Loucy (cell line): ENCODE measurements around the gene GDPD5.

Experiments used
- H2AFZ ChIP-seq: fragments of 200-600 bp; sonication (generic); 2 replicates; pipeline ENCODE4 v1.6.0; 2016; ENCODE audit warnings: antibody characterized with exemption, mild to moderate bottlenecking, low read length, moderate library complexity
- H3F3A ChIP-seq: fragments of 200-600 bp; 2 replicates; pipeline ENCODE4 v1.6.0; 2016; ENCODE audit warnings: antibody characterized with exemption, low read depth, mild to moderate bottlenecking
- H3K27me3 ChIP-seq: fragments of 200-600 bp; sonication (generic); 2 replicates; pipeline ENCODE4 v1.6.1; 2014; ENCODE audit warnings: low read length, mild to moderate bottlenecking; ENCODE audit not compliant: insufficient read depth, poor library complexity, severe bottlenecking
- H3K36me3 ChIP-seq: fragments of 200-600 bp; sonication (generic); 2 replicates; pipeline ENCODE4 v1.6.1; 2016; ENCODE audit warnings: low read length; ENCODE audit not compliant: insufficient read depth
- H3K4me1 ChIP-seq: fragments of 200-600 bp; sonication (generic); 2 replicates; pipeline ENCODE4 v1.5.1; 2014; ENCODE audit warnings: low read length, mild to moderate bottlenecking; ENCODE audit not compliant: insufficient read depth, poor library complexity, severe bottlenecking
- H3K4me2 ChIP-seq: fragments of 200-600 bp; sonication (generic); 2 replicates; pipeline ENCODE4 v1.6.0; 2014; ENCODE audit warnings: antibody characterized with exemption, low read length, low read depth, mild to moderate bottlenecking; ENCODE audit not compliant: poor library complexity, severe bottlenecking
- H3K4me3 ChIP-seq: fragments of 200-600 bp; sonication (generic); 2 replicates; pipeline ENCODE4 v1.5.1; 2014; ENCODE audit warnings: low read length, mild to moderate bottlenecking, mixed read lengths; ENCODE audit not compliant: poor library complexity, severe bottlenecking
- H3K79me2 ChIP-seq: fragments of 200-600 bp; sonication (generic); 2 replicates; pipeline ENCODE4 v1.6.1; 2014; ENCODE audit warnings: low read length; ENCODE audit not compliant: insufficient read depth
- H3K9ac ChIP-seq: fragments of 200-600 bp; sonication (generic); 2 replicates; pipeline ENCODE4 v1.6.0; 2014; ENCODE audit warnings: mild to moderate bottlenecking, low read depth, low read length, moderate library complexity; ENCODE audit not compliant: poor library complexity, severe bottlenecking
- H3K9me2 ChIP-seq: fragments of 200-600 bp; sonication (generic); replicated peaks from 2 replicates; pipeline ENCODE4 v1.6.1; 2016; ENCODE audit warnings: low read depth, low read length, mixed read lengths
- H3K9me3 ChIP-seq: fragments of 200-600 bp; sonication (generic); 2 replicates; pipeline ENCODE4 v1.6.1; 2014; ENCODE audit warnings: mild to moderate bottlenecking, antibody characterized with exemption, low read length, low read depth; ENCODE audit not compliant: insufficient read depth
- H4K20me1 ChIP-seq: fragments of 200-600 bp; sonication (generic); 2 replicates; pipeline ENCODE4 v1.6.0; 2014; ENCODE audit warnings: antibody characterized with exemption, low read length, mild to moderate bottlenecking; ENCODE audit not compliant: insufficient read depth, poor library complexity, severe bottlenecking
- EZH2phosphoT487 ChIP-seq: fragments of 200-600 bp; IDR thresholded peaks from 2 replicates; pipeline ENCODE4 v1.6.1; 2018; ENCODE audit warnings: antibody characterized with exemption, mild to moderate bottlenecking, moderate library complexity, borderline replicate concordance
- TF ChIP-seq, protein P1 (sequence below): fragments of 200-600 bp; sonication (generic); conservative IDR thresholded peaks from 2 replicates; pipeline ENCODE4 v1.5.1; 2014; ENCODE audit warnings: mild to moderate bottlenecking, antibody characterized with exemption, low read length

The GDPD5 gene

DNA sequence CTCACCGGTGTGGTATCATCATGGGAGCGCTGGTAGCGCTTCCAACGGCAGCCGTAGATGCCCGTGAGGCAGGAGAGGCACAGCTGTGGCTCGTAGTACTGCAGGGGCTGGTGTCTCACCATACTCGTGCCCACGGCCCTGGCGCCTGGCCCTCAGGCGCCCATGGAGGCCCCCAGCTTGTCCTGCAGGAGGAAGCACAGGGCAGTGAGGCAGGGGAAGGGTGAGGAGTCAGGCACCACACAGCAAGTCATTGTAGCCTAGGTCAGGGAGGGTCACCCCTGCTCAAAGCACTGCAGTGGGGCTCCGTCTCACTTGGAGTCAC lies 48.2 kb downstream of the GDPD5 start:
- H3K79me2 ChIP-seq, result no peaks in the 10 kb centered on the region
- H3F3A ChIP-seq, result no peaks in the 10 kb centered on the region
- no peaks in the 10 kb centered on the region for H3K9me2 ChIP-seq
- H4K20me1 ChIP-seq, result no peaks in the 10 kb centered on the region
- H3K4me1 ChIP-seq, result peaks cover 27% of the 10 kb centered on the region
- H3K9ac ChIP-seq, result no peak overlapping the region
- H2AFZ ChIP-seq, result no peak overlapping the region
- no peak for TF ChIP-seq EZH2phosphoT487
- TF ChIP-seq, protein P1, sequence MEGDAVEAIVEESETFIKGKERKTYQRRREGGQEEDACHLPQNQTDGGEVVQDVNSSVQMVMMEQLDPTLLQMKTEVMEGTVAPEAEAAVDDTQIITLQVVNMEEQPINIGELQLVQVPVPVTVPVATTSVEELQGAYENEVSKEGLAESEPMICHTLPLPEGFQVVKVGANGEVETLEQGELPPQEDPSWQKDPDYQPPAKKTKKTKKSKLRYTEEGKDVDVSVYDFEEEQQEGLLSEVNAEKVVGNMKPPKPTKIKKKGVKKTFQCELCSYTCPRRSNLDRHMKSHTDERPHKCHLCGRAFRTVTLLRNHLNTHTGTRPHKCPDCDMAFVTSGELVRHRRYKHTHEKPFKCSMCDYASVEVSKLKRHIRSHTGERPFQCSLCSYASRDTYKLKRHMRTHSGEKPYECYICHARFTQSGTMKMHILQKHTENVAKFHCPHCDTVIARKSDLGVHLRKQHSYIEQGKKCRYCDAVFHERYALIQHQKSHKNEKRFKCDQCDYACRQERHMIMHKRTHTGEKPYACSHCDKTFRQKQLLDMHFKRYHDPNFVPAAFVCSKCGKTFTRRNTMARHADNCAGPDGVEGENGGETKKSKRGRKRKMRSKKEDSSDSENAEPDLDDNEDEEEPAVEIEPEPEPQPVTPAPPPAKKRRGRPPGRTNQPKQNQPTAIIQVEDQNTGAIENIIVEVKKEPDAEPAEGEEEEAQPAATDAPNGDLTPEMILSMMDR, result no peak
- no peaks in the 10 kb centered on the region for H3K36me3 ChIP-seq
- H3K4me2 ChIP-seq, result no peak overlapping the region
- no peak overlapping the region for H3K4me3 ChIP-seq
- no peaks in the 10 kb centered on the region for H3K27me3 ChIP-seq
- no peaks in the 10 kb centered on the region for H3K9me3 ChIP-seq

DNA sequence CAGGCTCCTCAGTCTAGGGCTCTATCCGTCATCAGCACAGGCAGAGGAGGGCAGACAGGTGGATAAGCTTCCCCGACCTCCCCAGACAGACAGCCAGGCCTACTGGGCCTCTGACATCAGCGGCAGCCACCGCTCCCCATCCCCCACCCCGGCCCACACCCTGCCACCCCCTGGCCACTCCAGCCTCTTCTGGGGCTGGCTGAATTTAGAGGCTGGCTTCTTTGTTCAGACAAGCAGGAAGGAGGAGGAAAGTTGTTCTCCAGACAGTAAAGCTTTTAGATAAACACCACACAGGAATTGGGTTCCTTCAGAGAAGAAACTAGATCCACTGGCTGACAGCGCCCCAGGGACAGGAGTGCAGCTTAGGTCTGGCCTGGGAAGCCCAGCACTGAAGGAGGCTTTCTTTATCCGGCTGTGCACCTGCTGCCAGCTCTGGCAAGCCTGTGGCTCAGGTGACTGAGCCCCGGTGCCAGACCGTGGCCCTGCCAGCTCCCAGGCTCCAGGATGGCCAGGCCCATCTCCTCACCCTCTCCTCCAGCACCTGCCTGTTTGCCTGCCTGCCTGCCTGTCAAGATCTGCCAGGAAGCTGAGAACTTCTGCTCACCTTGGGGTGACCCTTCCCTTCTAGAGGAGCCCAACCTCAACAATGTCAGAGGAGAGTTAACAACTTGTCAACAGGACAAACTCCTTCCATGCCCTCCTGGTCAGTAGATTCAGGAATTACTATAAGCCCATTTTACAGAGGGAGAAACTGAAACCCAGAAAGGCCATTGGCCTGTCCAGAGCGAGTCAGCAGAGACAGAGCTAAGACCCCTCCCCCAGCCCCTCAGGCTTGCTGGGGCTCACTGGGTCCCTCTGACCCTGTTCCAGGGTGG lies 48.8 kb downstream of the GDPD5 start:
- H4K20me1 ChIP-seq, result no peaks in the 10 kb centered on the region

DNA sequence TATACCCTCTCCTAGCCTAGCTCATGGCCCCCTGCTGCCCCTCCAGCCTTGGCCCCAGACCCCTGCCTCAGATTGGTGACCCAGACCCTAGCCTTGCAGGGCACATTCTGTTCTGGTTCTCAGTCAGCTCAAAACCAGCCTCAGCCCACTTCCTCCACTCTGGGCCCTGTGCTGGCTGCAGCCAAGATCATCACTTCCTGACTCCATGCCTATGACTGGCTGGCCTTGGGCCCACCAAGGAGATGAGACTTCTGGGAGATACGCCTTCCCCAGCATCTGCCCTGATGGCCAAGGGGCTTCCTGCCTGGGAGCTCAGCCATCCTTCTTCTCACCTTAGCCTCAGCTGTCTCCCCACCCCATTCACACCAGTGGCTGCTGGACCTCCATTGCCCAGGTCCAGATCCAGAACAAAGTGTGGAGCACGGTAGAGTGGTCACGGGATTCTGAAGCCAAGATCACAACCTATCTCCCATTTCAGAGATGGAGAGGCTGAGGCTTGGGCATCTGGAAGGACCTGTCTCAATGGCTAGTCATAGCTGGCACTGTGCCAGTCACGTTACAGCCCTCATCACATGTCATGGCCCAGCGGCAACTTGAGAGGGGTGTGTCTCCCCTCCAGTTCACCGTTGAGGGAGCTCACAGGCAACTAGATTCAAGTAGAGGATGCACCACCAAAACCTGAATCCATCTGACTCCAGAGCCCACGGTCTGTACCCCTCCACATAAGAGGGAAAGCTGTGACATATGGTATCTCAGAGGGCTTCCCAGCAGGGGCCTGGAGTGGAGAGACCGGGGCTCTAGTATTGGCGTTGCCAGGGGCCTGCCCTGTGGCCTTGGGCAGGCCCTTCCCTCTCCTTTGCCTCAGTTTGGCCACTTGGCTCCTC lies 49.7 kb downstream of the GDPD5 start:
- Histone ChIP-seq H3K4me1 (peaks cover 27% of the 10 kb centered on the region), H3K27me3 (no peaks in the 10 kb centered on the region), H3K36me3 (no peaks in the 10 kb centered on the region), H3K9me2 (no peaks in the 10 kb centered on the region), H3K4me3 (peak overlapping the region; percentile 32), H3K4me2 (peak overlapping the region; percentile 63), H4K20me1 (no peaks in the 10 kb centered on the region), H3K79me2 (no peaks in the 10 kb centered on the region), H2AFZ (peak overlapping the region; percentile 80), H3F3A (no peaks in the 10 kb centered on the region), H3K9ac (peak overlapping the region; percentile 56), H3K9me3 (no peaks in the 10 kb centered on the region)
- TF ChIP-seq, protein P1, result no peak
- TF ChIP-seq EZH2phosphoT487, result no peak

More for the DNA sequence above, 48.8 kb downstream of the GDPD5 start:
- no peak overlapping the region for H3K4me2 ChIP-seq
- H3F3A ChIP-seq, result no peaks in the 10 kb centered on the region
- H3K9me3 ChIP-seq, result no peaks in the 10 kb centered on the region
- peak overlapping the region; percentile 40 for H3K9ac ChIP-seq
- H3K4me1 ChIP-seq, result peaks cover 27% of the 10 kb centered on the region
- no peaks in the 10 kb centered on the region for H3K9me2 ChIP-seq
- H3K27me3 ChIP-seq, result no peaks in the 10 kb centered on the region
- TF ChIP-seq EZH2phosphoT487, result no peak
- TF ChIP-seq, protein P1, result no peak
- no peak overlapping the region for H2AFZ ChIP-seq
- H3K79me2 ChIP-seq, result no peaks in the 10 kb centered on the region
- no peak overlapping the region for H3K4me3 ChIP-seq
- no peaks in the 10 kb centered on the region for H3K36me3 ChIP-seq
